HG02623 (cell line): ENCODE results near the gene SPRR4.

Source experiments
- ATAC-seq: cut with Tn5 transposase; IDR thresholded peaks from one replicate; pipeline ENCODE4 v1.9.1; 2021; ENCODE audit warnings: moderate library complexity; ENCODE audit not compliant: unreplicated experiment

The SPRR4 gene

GRCh38 chr1:152965853-152966252 is 4.6 kb upstream of the SPRR4 start:
- ATAC-seq = no peak

GRCh38 chr1:152967201-152967600 is 3.2 kb upstream of the SPRR4 start:
- no peak for ATAC-seq

GRCh38 chr1:152968248-152968647 is 2.2 kb upstream of the SPRR4 start:
- ATAC-seq = peak; percentile 75

GRCh38 chr1:152969036-152969435 is 1.4 kb upstream of the SPRR4 start:
- no peak for ATAC-seq

GRCh38 chr1:152972196-152972886 is 1.9 kb downstream of the SPRR4 start:
- no peak for ATAC-seq

- no peak for ATAC-seq
These were observed 6.2 kb downstream of the SPRR4 start for GRCh38 chr1:152976688-152977087.

GRCh38 chr1:152977614-152978013 is 7.2 kb downstream of the SPRR4 start:
- ATAC-seq = no peak

- no peak for ATAC-seq
These were observed 10.2 kb downstream of the SPRR4 start for GRCh38 chr1:152980676-152981075.

GRCh38 chr1:152981146-152981871 is 10.9 kb downstream of the SPRR4 start:
- ATAC-seq = no peak

GRCh38 chr1:152982076-152982475 is 11.6 kb downstream of the SPRR4 start:
- ATAC-seq = no peak

GRCh38 chr1:152983234-152983633 is 12.8 kb downstream of the SPRR4 start:
- ATAC-seq = no peak

GRCh38 chr1:152983743-152984142 is 13.3 kb downstream of the SPRR4 start, which contains the start of gene SPRR1A:
Gene SPRR1A (plus strand): TSS chr1:152984081. CDS start chr1:152985231, 1,150 bp downstream.
- ATAC-seq = no peak

GRCh38 chr1:152986578-152986977 is 16.1 kb downstream of the SPRR4 start:
- no peak for ATAC-seq

GRCh38 chr1:152993186-152993585 is 22.7 kb downstream of the SPRR4 start:
- no peak for ATAC-seq

GRCh38 chr1:152995842-152996241 is 25.4 kb downstream of the SPRR4 start:
- no peak for ATAC-seq

- ATAC-seq = no peak
These were observed 26.4 kb downstream of the SPRR4 start for GRCh38 chr1:152996633-152997400.

GRCh38 chr1:152997901-152998300 is 27.5 kb downstream of the SPRR4 start:
- ATAC-seq = no peak

GRCh38 chr1:152998476-152998875 is 28.0 kb downstream of the SPRR4 start:
- no peak for ATAC-seq

GRCh38 chr1:152999818-153000217 is 29.4 kb downstream of the SPRR4 start:
- no peak for ATAC-seq

GRCh38 chr1:153000294-153000693 is 29.8 kb downstream of the SPRR4 start:
- no peak for ATAC-seq

GRCh38 chr1:153001382-153001781 is 30.9 kb downstream of the SPRR4 start, which contains the start of gene SPRR3:
Gene SPRR3 (plus strand): TSS chr1:153001749. CDS start chr1:153003021, 1,272 bp downstream.
- ATAC-seq = no peak
